OCI-LY1 (cell line): Measurements from ENCODE around the gene LGALS12.
A peak's percentile ranks its signal among the peaks of the same experiment; 100 is the strongest.

Experiments used
- H2AFZ ChIP-seq: fragments of 200-600 bp; sonication (generic), shearing (Covaris generic); 2 replicates; pipeline ENCODE4 v1.6.0; 2014; ENCODE audit warnings: antibody characterized with exemption, mild to moderate bottlenecking, low read length
- H3F3A ChIP-seq: fragments of 200-600 bp; sonication (generic), shearing (Covaris generic); 2 replicates; pipeline ENCODE4 v1.6.0; 2014; ENCODE audit warnings: mild to moderate bottlenecking, antibody characterized with exemption, low read length, moderate library complexity; ENCODE audit not compliant: insufficient read depth
- H3K27ac ChIP-seq: fragments of 200-600 bp; sonication (generic); 2 replicates; pipeline ENCODE4 v1.5.1; 2014; ENCODE audit warnings: low read length, mixed run types, mild to moderate bottlenecking, low read depth; ENCODE audit not compliant: poor library complexity, severe bottlenecking
- H3K27me3 ChIP-seq: fragments of 200-600 bp; sonication (generic); 2 replicates; pipeline ENCODE4 v1.6.0; 2014; ENCODE audit warnings: antibody characterized with exemption, mild to moderate bottlenecking, low read length, moderate library complexity; ENCODE audit not compliant: insufficient read depth
- H3K36me3 ChIP-seq: fragments of 200-600 bp; sonication (generic); 2 replicates; pipeline ENCODE4 v1.6.1; 2014; ENCODE audit warnings: mild to moderate bottlenecking, antibody characterized with exemption, low read length, moderate library complexity, mixed read lengths; ENCODE audit not compliant: insufficient read depth
- H3K4me1 ChIP-seq: fragments of 200-600 bp; sonication (generic); 2 replicates; pipeline ENCODE4 v1.5.1; 2014; ENCODE audit warnings: mild to moderate bottlenecking, low read length, moderate library complexity; ENCODE audit not compliant: insufficient read depth, severe bottlenecking
- H3K4me2 ChIP-seq: fragments of 200-600 bp; sonication (generic), shearing (Covaris generic); 2 replicates; pipeline ENCODE4 v1.6.1; 2014; ENCODE audit warnings: low read length
- H3K4me3 ChIP-seq: fragments of 200-600 bp; sonication (generic); 2 replicates; pipeline ENCODE4 v1.5.1; 2014; ENCODE audit warnings: low read length, low read depth, mild to moderate bottlenecking, mixed read lengths; ENCODE audit not compliant: poor library complexity, severe bottlenecking
- H3K79me2 ChIP-seq: fragments of 200-600 bp; shearing (Covaris generic); 2 replicates; pipeline ENCODE4 v1.6.1; 2016; ENCODE audit warnings: mixed run types, low read length, mixed read lengths; ENCODE audit not compliant: insufficient read depth
- H3K9ac ChIP-seq: fragments of 200-600 bp; sonication (generic), shearing (Covaris generic); 2 replicates; pipeline ENCODE4 v1.6.1; 2014; ENCODE audit warnings: mild to moderate bottlenecking, low read length, mixed read lengths
- H3K9me2 ChIP-seq: fragments of 200-600 bp; sonication (generic), shearing (Covaris generic); 2 replicates; pipeline ENCODE4 v1.6.1; 2014; ENCODE audit warnings: low read depth, mild to moderate bottlenecking, low read length, mixed read lengths
- H3K9me3 ChIP-seq: fragments of 200-600 bp; shearing (Covaris generic); 2 replicates; pipeline ENCODE4 v1.6.1; 2014; ENCODE audit warnings: low read length, mixed read lengths
- H4K20me1 ChIP-seq: fragments of 200-600 bp; sonication (generic), shearing (Covaris generic); 2 replicates; pipeline ENCODE4 v1.6.0; 2016; ENCODE audit warnings: mild to moderate bottlenecking, low read length; ENCODE audit not compliant: insufficient read depth
- EZH2 ChIP-seq: fragments of 200-600 bp; sonication (generic), shearing (Covaris generic); IDR thresholded peaks from 2 replicates; pipeline ENCODE4 v1.8.0; 2017; ENCODE audit warnings: borderline replicate concordance, mixed run types, mild to moderate bottlenecking, antibody characterized with exemption, low read length, moderate library complexity, mixed read lengths
- TF ChIP-seq, protein P1 (sequence below): fragments of 200-600 bp; sonication (generic), shearing (Covaris generic); IDR thresholded peaks from 2 replicates; pipeline ENCODE4 v1.5.1; 2017; ENCODE audit warnings: mild to moderate bottlenecking, antibody characterized with exemption, low read length, moderate library complexity, mixed read lengths

LGALS12 gene

DNA sequence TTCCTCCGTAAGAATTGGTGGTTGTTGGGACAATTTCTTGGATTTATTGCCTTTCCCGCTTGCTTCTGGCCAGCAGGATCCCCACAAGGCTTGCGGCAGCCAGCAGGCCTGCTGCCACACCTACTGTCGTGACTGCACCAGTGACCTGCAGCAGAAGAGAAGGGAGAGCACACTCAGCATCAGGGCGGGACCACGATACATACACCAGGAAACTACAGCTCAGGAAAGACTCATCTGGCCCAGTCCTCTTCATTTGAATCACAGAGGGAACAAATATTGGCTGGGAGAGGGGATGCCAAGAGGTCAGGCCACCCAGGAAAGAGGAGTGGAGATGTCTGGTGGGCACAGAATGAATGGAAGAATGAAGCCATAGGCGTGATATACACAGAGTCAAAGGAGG lies 47.0 kb downstream of the LGALS12 start:
- Histone ChIP-seq H3F3A (no peaks in the 10 kb centered on the region), H3K9ac (no peak overlapping the region), H3K9me2 (no peaks in the 10 kb centered on the region), H3K79me2 (no peaks in the 10 kb centered on the region), H3K4me3 (no peak overlapping the region), H2AFZ (no peak overlapping the region), H3K27me3 (no peaks in the 10 kb centered on the region), H3K4me1 (peaks cover 25% of the 10 kb centered on the region), H3K4me2 (no peak overlapping the region), H3K27ac (no peak overlapping the region), H4K20me1 (no peaks in the 10 kb centered on the region), H3K9me3 (no peaks in the 10 kb centered on the region), H3K36me3 (no peaks in the 10 kb centered on the region)
- TF ChIP-seq, protein P1, sequence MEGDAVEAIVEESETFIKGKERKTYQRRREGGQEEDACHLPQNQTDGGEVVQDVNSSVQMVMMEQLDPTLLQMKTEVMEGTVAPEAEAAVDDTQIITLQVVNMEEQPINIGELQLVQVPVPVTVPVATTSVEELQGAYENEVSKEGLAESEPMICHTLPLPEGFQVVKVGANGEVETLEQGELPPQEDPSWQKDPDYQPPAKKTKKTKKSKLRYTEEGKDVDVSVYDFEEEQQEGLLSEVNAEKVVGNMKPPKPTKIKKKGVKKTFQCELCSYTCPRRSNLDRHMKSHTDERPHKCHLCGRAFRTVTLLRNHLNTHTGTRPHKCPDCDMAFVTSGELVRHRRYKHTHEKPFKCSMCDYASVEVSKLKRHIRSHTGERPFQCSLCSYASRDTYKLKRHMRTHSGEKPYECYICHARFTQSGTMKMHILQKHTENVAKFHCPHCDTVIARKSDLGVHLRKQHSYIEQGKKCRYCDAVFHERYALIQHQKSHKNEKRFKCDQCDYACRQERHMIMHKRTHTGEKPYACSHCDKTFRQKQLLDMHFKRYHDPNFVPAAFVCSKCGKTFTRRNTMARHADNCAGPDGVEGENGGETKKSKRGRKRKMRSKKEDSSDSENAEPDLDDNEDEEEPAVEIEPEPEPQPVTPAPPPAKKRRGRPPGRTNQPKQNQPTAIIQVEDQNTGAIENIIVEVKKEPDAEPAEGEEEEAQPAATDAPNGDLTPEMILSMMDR = no peak
- TF ChIP-seq EZH2 = no peak

DNA sequence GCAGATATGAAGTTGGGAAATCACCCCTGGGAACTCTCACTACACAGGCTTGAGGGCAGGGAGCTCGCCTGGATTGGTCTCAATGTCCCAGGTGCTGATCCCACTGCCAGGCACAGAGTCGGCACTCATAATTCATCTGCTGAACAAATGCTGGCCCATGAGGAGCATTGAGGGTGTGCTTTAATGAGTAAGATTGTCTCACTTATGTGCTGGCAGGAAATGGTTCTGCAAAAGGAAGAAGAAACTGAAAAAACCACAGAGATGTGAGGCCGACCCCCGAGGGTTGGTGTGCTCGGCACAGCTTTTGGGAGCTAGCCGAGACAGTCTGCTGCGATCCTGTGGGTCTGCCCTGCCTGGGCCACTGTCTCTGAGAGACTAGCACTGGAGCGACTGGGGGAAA lies 47.9 kb downstream of the LGALS12 start:
- H3K9me3 ChIP-seq = no peaks in the 10 kb centered on the region
- peaks cover 25% of the 10 kb centered on the region for H3K4me1 ChIP-seq
- no peaks in the 10 kb centered on the region for H3K36me3 ChIP-seq
- H2AFZ ChIP-seq = peak overlapping the region; percentile 21; the same call in 1 of the 2 replicates
- H4K20me1 ChIP-seq = no peaks in the 10 kb centered on the region
- TF ChIP-seq EZH2 = no peak
- TF ChIP-seq, protein P1 = no peak
- no peak overlapping the region for H3K4me3 ChIP-seq
- H3K9me2 ChIP-seq = no peaks in the 10 kb centered on the region
- H3F3A ChIP-seq = no peaks in the 10 kb centered on the region
- H3K9ac ChIP-seq = no peak overlapping the region; the same call in 1 of the 2 replicates
- peak overlapping the region; percentile 37; the same call in 1 of the 2 replicates for H3K4me2 ChIP-seq
- no peaks in the 10 kb centered on the region for H3K27me3 ChIP-seq
- H3K27ac ChIP-seq = peak overlapping the region; percentile 15
- H3K79me2 ChIP-seq = no peaks in the 10 kb centered on the region

DNA sequence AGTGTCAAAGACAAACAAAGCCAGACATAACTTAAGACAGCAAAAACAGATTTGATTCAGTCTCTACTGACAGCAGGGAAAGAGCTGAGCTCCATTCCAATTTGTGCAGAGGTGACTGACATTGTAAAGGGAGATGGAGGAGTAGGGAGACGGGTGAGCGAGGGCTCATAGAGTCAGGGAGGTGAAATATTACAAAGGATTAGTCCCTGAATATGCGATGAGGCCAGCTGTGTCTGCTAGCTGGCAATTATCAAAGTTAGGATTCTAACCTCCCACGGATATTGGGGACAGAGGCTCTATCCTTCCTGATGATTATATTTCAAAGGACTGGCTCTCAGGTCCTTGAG lies 49.0 kb downstream of the LGALS12 start:
- Histone ChIP-seq H3K9me3 (no peaks in the 10 kb centered on the region), H4K20me1 (no peaks in the 10 kb centered on the region), H3K79me2 (no peaks in the 10 kb centered on the region), H2AFZ (no peak overlapping the region), H3K27me3 (no peaks in the 10 kb centered on the region), H3K4me3 (no peak overlapping the region), H3F3A (no peaks in the 10 kb centered on the region), H3K27ac (no peak overlapping the region), H3K9me2 (no peaks in the 10 kb centered on the region), H3K4me2 (no peak overlapping the region), H3K4me1 (peaks cover 25% of the 10 kb centered on the region), H3K9ac (no peak overlapping the region), H3K36me3 (no peaks in the 10 kb centered on the region)
- TF ChIP-seq, protein P1 = no peak
- no peak for TF ChIP-seq EZH2
